DND-41 (cell line): ENCODE data around the gene N4BP2.

ENCODE experiments used
- EZH2 ChIP-seq: IDR thresholded peaks from 3 replicates; pipeline ENCODE4 v1.6.1; 2012; ENCODE audit warnings: borderline replicate concordance, low read depth, mild to moderate bottlenecking, moderate library complexity, low read length, inconsistent platforms; ENCODE audit not compliant: severe bottlenecking
- TF ChIP-seq, protein P1 (sequence below): IDR thresholded peaks from 2 replicates; pipeline ENCODE4 v1.5.1; 2012; ENCODE audit warnings: borderline replicate concordance, low read length, moderate library complexity, mild to moderate bottlenecking; ENCODE audit not compliant: poor library complexity, severe bottlenecking; ENCODE audit errors: extremely low read depth

DNA sequence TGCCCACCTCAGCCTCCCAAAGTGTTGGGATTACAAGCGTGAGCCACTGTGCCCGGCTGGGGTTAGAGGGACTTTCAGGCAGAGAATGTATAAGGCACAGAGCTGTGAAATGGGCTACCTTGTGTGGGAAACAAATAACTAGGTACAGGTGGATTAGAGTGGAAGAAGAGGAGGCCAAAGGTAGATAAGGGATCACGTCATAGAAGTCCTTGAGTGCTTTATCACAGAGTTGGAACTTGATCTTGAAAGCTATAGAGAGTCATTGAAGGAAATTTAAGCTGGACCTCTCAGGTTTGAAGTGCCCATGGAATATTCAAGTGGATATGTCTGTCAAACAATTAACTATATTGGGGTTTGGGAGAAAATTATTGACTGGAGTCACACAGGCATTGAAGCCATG is 8.4 kb downstream of the N4BP2 start:
- TF ChIP-seq, protein P1, sequence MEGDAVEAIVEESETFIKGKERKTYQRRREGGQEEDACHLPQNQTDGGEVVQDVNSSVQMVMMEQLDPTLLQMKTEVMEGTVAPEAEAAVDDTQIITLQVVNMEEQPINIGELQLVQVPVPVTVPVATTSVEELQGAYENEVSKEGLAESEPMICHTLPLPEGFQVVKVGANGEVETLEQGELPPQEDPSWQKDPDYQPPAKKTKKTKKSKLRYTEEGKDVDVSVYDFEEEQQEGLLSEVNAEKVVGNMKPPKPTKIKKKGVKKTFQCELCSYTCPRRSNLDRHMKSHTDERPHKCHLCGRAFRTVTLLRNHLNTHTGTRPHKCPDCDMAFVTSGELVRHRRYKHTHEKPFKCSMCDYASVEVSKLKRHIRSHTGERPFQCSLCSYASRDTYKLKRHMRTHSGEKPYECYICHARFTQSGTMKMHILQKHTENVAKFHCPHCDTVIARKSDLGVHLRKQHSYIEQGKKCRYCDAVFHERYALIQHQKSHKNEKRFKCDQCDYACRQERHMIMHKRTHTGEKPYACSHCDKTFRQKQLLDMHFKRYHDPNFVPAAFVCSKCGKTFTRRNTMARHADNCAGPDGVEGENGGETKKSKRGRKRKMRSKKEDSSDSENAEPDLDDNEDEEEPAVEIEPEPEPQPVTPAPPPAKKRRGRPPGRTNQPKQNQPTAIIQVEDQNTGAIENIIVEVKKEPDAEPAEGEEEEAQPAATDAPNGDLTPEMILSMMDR = no peak
- TF ChIP-seq EZH2 = no peak
